Inflammatory macrophage (primary cell): ENCODE measurements around the gene PPP4R4.

Experiments used
- DNase-seq, 2 donors: peaks; one replicate each; pipeline ENCODE4 v3.0.0-alpha.2; 2020 to 2022

The PPP4R4 gene

DNA sequence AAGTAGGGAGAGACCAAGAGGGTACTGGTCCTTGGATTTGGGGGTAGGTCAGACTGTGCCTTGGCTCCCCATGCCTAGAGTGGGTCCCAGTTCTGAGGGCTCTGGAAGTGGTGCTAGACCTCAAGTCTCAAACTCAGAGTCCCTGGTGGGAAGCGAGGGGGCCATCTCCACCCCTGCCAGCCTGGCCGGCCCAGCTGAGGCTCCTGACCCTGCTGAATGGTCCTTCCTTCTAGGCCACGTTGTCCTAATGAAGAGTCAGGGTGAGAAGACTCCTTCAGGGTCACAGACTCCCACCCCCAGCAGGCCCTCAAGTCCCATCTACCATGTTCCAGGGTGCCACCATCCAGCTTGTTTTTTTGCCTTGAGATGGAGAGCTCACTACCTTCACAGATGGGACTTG is 136.1 kb downstream of the PPP4R4 start:
- DNase-seq = no peak

DNA sequence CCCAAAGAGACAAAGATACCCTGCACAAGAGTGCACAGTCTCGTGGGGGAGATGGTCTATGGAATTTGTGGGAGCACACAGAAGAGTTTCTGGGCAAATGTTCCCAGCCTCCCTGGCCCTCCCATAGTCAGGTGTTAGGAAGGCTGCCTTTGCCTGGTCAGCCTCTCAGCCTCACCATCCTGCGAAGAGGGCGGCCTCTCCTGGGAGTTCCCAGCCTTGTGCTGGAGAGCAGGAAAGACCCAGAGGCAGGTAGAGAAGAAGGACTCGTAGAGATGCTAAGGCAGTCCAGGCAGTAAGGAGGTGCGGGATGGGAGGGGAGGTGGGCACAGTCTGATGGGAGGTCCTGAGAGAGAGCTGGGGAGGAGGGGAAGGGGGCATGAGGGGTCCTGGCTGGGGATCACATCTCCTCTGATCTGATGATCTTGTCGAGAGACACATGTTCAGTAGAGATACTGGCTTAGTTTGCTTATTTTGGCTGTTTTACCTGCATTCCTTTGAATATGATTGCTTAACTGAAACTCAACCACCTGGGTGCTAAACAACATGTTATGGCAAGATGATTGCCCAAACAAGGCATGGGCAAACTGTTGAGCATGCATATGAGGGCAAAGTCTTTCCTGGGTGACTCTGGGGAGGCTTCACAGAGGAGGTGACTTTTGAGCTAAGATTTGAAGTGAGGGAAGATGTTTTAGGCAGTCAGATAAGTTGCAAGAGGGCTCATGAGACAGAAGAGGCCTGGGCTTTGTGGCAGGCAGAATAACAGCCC is 138.5 kb downstream of the PPP4R4 start:
- no peak for DNase-seq

DNA sequence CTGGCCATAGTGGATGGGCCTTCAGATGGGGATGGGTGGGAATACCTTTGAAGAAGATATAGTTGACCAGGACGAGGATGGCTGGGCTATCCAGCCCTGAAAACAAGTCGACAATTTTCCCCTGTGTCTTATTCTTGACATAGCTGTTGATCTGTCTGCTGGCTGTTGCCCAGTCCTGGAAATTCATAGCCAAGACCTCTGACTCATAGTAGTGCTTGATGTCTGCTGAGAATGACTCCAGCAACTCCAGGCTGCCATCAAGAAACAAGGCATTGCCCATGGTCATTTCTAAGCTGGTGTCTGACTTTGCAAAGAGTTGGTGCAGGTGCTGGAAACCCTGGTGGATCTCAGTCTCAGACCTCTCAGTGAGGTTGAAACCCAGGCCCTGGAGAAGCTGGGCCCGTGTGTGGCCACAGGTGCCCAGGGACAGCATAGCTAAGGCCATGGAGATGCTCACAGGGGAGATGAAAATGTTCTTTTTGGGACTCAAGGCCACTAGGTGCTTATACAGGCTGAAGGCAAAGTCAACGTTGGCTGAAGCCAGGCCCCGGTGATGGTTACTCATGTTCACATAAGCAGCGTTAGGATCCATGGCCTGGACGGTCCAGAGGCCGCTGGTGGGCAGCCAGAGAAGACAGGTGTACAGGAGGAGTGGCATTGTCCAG is 140.0 kb downstream of the PPP4R4 start:
- no peak for DNase-seq

DNA sequence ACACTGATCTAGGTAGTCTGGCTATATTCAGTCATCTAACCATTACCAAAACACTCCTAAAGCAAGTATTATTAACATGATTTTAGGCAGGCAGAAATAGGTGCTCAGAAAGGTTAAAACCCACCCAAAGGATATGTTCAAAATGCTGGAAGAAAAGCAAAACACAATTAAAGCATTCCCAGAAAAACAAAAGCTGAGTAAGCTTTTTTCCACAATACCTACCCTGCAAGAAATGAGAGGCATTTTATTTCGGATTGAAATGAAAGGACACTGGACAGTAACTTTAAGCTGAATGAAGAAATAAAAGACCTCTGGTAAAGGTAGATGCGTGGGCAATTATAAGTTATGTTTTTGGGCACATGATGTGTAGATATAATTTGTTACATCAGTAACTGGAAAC is 140.8 kb downstream of the PPP4R4 start:
- no peak for DNase-seq

DNA sequence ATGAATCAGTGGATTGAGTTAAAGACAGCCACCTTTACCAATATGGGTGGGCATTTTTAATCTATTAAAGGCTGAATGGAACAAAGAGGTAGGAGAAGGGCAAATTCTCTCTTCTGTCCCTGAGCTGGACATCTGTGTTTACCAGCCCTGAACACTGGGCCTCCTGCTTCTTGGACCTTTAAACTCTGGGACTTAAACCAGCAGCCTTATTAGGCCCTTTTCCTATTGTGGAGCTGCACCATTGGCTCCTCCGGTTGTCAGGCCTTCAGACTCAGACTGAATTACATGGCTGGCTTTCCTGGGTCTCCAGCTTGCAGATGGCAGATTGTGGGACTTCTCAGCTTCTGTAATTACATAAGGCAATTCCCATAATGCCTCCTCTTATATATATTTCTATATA is 142.6 kb downstream of the PPP4R4 start:
- DNase-seq = no peak

DNA sequence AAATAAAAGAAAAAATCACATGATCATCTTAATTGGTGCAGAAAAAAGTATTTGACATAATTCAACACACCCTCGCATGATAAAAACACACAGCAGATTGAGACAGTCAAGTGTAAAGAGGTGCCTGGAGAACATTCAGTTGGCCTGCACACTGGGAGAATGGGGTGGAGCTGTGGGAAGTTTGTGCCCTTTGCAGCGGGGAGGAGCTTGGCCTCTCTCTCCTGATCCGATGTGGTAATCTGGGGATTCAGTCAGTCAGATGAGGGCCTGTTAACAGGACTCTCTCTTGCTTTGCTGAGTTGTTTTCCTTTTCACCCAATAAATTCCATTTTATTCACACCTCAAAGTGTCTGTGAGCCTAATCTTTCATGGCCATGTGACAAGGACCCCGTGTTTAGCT is 143.1 kb downstream of the PPP4R4 start:
- no peak for DNase-seq

DNA sequence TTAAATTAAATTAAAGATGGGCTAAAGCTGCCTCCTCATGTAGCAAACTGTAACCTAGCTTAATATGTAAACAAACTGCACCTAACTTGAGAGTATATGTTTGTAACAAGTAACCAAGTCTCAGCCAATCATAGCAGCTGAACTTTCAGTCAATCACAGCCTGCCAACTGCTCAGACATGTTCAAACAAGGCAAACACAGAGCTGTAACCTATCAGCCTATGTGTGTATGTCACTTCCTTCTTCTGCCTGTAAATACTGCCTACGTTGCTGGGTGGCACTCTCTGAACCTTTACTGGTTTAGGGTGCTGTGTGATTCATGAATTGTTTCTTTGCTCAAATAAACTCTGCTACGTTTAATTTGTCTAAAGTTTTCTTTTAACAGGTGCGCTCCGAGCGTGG is 146.1 kb downstream of the PPP4R4 start:
- peak in 1 of 2 donors; percentile 15 for DNase-seq

DNA sequence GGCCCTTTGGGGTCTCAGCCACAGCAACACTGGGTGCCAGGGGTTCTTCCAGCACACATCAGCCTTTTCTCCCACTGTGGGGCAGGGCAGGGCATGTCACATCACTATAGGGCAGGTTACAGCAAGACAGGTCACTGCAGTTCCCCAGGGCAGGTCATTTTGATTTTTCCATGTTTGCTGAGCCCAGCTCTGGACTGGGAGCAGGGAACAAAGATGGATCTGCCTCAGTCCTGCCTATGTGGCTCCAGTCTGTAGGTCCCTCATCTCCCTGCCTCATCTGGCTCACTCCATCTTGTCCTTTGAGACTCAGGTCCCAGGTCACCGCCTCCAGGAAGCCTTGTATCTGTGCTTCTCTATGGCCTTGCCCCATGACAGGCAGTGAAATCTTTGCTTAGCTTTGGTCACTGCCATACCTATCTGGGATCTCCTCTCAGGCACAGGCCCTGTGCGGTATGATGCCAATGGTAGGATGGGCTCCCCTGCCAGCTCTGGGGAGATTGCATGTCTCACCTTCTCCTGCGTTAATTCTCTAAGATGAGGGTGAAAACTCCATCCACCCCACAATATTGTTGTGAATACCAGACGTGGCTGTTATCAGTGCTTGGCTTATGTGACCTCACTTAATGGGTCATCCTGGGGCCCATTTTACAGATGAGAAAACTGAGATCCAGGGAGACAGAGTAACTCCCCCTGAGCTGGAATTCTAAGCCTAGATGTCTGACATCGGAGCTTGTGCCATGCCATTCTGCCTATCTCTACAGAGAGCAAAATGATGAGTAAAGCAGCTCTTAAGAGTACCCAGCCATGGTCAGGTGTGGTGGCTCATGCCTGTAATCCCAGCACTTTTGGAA is 147.5 kb downstream of the PPP4R4 start:
- no peak for DNase-seq

DNA sequence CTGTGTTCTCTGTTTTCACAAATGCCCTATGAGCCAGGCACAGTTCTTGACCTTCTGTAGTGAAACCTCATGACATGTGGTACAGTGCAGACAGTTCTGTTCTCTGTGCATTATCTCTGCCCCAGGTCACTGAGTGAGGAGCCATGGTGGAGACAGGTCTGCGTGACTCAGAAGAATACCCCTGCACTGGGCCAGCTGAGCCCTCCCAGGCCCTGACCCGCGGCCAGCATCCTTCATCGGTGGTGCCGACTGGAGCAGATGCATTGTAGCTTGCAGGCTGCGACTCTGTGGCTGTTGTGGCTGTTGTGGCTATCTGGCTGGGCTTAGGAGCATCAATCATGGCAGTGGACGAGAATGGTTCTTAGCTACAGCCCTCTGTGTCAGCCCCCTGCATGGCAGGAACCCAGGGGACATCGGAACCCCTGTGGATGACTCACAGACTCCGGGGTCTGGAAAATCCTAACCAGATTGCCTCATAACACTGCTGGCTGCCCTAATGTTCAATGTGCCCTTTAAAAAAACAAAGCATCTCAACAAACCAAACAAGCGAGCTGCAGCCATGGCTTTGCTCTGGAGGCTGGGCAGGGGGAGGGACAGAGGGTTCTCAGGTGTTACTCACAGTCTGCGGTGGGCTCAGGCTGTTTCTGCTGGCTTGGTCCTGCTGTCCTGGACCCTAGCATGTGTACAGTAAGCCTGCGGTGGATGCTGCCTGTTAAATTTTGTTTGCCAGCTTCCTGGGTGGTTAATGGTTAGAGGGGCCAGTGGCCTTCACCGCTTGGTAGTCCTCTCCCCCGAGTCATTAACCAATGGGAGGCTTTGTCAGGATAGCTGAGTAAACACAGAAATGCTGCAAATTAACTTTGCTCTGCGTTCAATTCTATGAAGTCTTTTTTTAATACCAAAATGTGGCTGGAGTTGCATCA is 148.8 kb downstream of the PPP4R4 start, which contains the start of gene SERPINA6:
Gene SERPINA6 (minus strand): TSS at position 689 of the 923 bp plus-strand sequence. CDS start 8,688 bp downstream, outside the sequence.
- DNase-seq = no peak

DNA sequence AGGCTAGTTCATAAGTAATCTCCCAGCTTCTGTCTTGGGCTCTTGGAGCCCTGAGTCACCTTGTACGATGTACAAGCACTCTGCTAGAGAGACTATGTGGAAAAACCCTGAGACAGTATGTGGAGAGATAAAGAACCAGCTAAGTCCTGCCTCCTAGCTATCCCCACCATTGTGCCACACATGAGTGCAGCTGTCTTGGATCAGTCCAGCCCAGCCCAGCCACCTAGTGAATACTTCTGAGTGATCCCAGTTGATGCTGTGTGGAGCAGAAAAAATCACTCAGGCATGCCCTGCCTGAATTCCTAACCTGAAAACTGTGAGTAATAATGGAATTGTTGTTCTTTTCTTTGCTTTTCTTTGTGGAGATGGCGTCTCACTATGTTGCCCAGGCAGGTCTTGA is 154.1 kb downstream of the PPP4R4 start:
- no peak for DNase-seq
